HCT116 (cell line): ENCODE results near the gene RFWD3.

ENCODE experiments used
- ATF3 ChIP-seq: IDR thresholded peaks from 2 replicates; pipeline ENCODE4 v1.6.1; 2012
- CBX3 ChIP-seq: IDR thresholded peaks from 2 replicates; pipeline ENCODE4 v1.6.1; 2012; ENCODE audit warnings: low read depth
- CEBPB ChIP-seq: IDR thresholded peaks from 2 replicates; pipeline ENCODE4 v1.6.1; 2012; ENCODE audit warnings: low read depth
- CTCF ChIP-seq, 3 experiments: fragments of 200-600 bp in 1 of 3; sonication (generic) in 1 of 3; IDR thresholded peaks in 2 of 3; conservative IDR thresholded peaks in 1 of 3; 2 replicates each; pipeline ENCODE4 v1.5.1; 2012 to 2017; ENCODE audit warnings: low read depth in 2 of 3, low read length in 2 of 3, antibody characterized with exemption in 1 of 3, borderline replicate concordance in 1 of 3, control low read depth in 1 of 3, mild to moderate bottlenecking in 1 of 3, mixed read lengths in 1 of 3, mixed run types in 1 of 3, moderate library complexity in 1 of 3; ENCODE audit not compliant: insufficient read depth in 1 of 3
- EZH2 ChIP-seq: fragments of 200-600 bp; sonication (generic); IDR thresholded peaks from 2 replicates; pipeline ENCODE4 v1.6.1; 2017; ENCODE audit warnings: antibody characterized with exemption, mixed run types
- JUND ChIP-seq: IDR thresholded peaks from 2 replicates; pipeline ENCODE4 v1.6.1; 2012
- MAX ChIP-seq: IDR thresholded peaks from 2 replicates; pipeline ENCODE4 v1.6.1; 2012
- POLR2A ChIP-seq: IDR thresholded peaks from 2 replicates; pipeline ENCODE4 v1.7.0; 2011; ENCODE audit warnings: borderline replicate concordance; ENCODE audit not compliant: insufficient read depth, insufficient read length; ENCODE audit errors: extremely low read depth
- POLR2AphosphoS5 ChIP-seq: IDR thresholded peaks from 2 replicates; pipeline ENCODE4 v1.6.1; 2011; ENCODE audit warnings: mild to moderate bottlenecking, low read depth, low read length, moderate library complexity
- REST ChIP-seq: IDR thresholded peaks from 2 replicates; pipeline ENCODE4 v1.6.1; 2012; ENCODE audit warnings: low read depth
- YY1 ChIP-seq: IDR thresholded peaks from 2 replicates; pipeline ENCODE4 v1.6.1; 2011; ENCODE audit warnings: low read length, low read depth, moderate library complexity, mild to moderate bottlenecking; ENCODE audit not compliant: insufficient replicate concordance; ENCODE audit errors: extremely low read depth
- ZBTB33 ChIP-seq: IDR thresholded peaks from 2 replicates; pipeline ENCODE4 v1.6.1; 2011; ENCODE audit warnings: mild to moderate bottlenecking, low read length, moderate library complexity; ENCODE audit not compliant: insufficient replicate concordance; ENCODE audit errors: extremely low read depth
- ZNF274 ChIP-seq: fragments of 200-500 bp; sonication (Bioruptor generic); IDR thresholded peaks from 2 replicates; pipeline ENCODE4 v1.6.1; 2014; ENCODE audit warnings: mild to moderate bottlenecking, low read depth, low read length, inconsistent platforms

GRCh38 chr16:74660383-74660782 is 6.3 kb downstream of the RFWD3 start:
- no peak for TF ChIP-seq CTCF (IDR thresholded peaks at IDR 0.05 in 2 of 3, conservative IDR thresholded peaks at IDR 0.05 in 1 of 3; ENCODE audit: borderline replicate concordance in 1 of 3, insufficient read depth in 1 of 3, low read depth in 2 of 3, low read length in 2 of 3)
- no peak for TF ChIP-seq MAX
- no peak for TF ChIP-seq CBX3
- TF ChIP-seq POLR2A, result no peak
- TF ChIP-seq POLR2AphosphoS5, result no peak
- no peak for TF ChIP-seq EZH2
- TF ChIP-seq YY1, result no peak
- no peak for TF ChIP-seq ZNF274
- no peak for TF ChIP-seq ATF3
- no peak for TF ChIP-seq ZBTB33
- TF ChIP-seq REST, result no peak
- TF ChIP-seq CEBPB, result no peak
- TF ChIP-seq JUND, result no peak
